GM15510 (cell line): Measurements from ENCODE around the gene CCDC137.

Experiments
- POLR2A ChIP-seq: IDR thresholded peaks from 3 replicates; pipeline ENCODE4 v1.6.1; 2011; ENCODE audit warnings: borderline replicate concordance; ENCODE audit not compliant: insufficient read length; ENCODE audit errors: extremely low read depth

Gene CCDC137

GRCh38 chr17:81646869-81647600 lies 19.5 kb upstream of the CCDC137 start:
- no peak for TF ChIP-seq POLR2A

- TF ChIP-seq POLR2A = no peak
These were observed 18.9 kb upstream of the CCDC137 start for GRCh38 chr17:81647640-81648012.

- TF ChIP-seq POLR2A = no peak
These were observed 18.4 kb upstream of the CCDC137 start for GRCh38 chr17:81648013-81648706.

- no peak for TF ChIP-seq POLR2A
These were observed 17.8 kb upstream of the CCDC137 start for GRCh38 chr17:81648707-81649085.

GRCh38 chr17:81650951-81651350 lies 15.6 kb upstream of the CCDC137 start:
- no peak for TF ChIP-seq POLR2A

GRCh38 chr17:81651692-81652091 lies 14.8 kb upstream of the CCDC137 start:
- TF ChIP-seq POLR2A = no peak

- no peak for TF ChIP-seq POLR2A
These were observed 13.4 kb upstream of the CCDC137 start for GRCh38 chr17:81652906-81653771.

GRCh38 chr17:81655378-81656117 lies 11.0 kb upstream of the CCDC137 start:
- no peak for TF ChIP-seq POLR2A

- TF ChIP-seq POLR2A = no peak
These were observed 10.3 kb upstream of the CCDC137 start, which contains the start of gene PDE6G for GRCh38 chr17:81656118-81656743. Gene PDE6G (minus strand): TSS chr17:81656542. CDS start chr17:81653305, 3,237 bp downstream.

GRCh38 chr17:81656835-81657234 lies 9.7 kb upstream of the CCDC137 start:
- TF ChIP-seq POLR2A = no peak

GRCh38 chr17:81659038-81659437 lies 7.5 kb upstream of the CCDC137 start:
- TF ChIP-seq POLR2A = no peak

- TF ChIP-seq POLR2A = no peak
These were observed 6.1 kb upstream of the CCDC137 start for GRCh38 chr17:81660441-81660840.

GRCh38 chr17:81662002-81662401 lies 4.5 kb upstream of the CCDC137 start:
- TF ChIP-seq POLR2A = no peak

GRCh38 chr17:81664051-81664470 lies 2.5 kb upstream of the CCDC137 start:
- TF ChIP-seq POLR2A = no peak
